Neuronal stem cell (in vitro differentiated cells): ENCODE results near the gene THAP8.

Experiments used
- DNase-seq: peaks from one replicate; pipeline ENCODE4 v3.0.0-alpha.2; 2013; ENCODE audit warnings: low spot score
- H2AFZ ChIP-seq: one replicate; pipeline ENCODE4 v1.6.1; 2013; ENCODE audit warnings: mild to moderate bottlenecking, low read length, inconsistent platforms
- H2AK5ac ChIP-seq: 2 replicates; pipeline ENCODE4 v1.6.1; 2013; ENCODE audit warnings: low read depth, mild to moderate bottlenecking, inconsistent platforms, low read length, moderate library complexity, mixed read lengths
- H2BK120ac ChIP-seq: 2 replicates; pipeline ENCODE4 v1.6.1; 2013; ENCODE audit warnings: low read depth, mild to moderate bottlenecking, inconsistent platforms, low read length, moderate library complexity, mixed read lengths
- H2BK12ac ChIP-seq: one replicate; pipeline ENCODE4 v1.6.1; 2013; ENCODE audit warnings: low read length, inconsistent platforms
- H2BK15ac ChIP-seq: 2 replicates; pipeline ENCODE4 v1.6.1; 2013; ENCODE audit warnings: mild to moderate bottlenecking, low read length, inconsistent platforms, mixed read lengths
- H2BK5ac ChIP-seq: one replicate; pipeline ENCODE4 v1.6.1; 2013; ENCODE audit warnings: inconsistent platforms, mild to moderate bottlenecking, low read length, moderate library complexity
- H3K14ac ChIP-seq: one replicate; pipeline ENCODE4 v1.6.1; 2013; ENCODE audit warnings: low read length, inconsistent platforms
- H3K18ac ChIP-seq: 2 replicates; pipeline ENCODE4 v1.6.1; 2013; ENCODE audit warnings: low read length, inconsistent platforms
- H3K23ac ChIP-seq: 2 replicates; pipeline ENCODE4 v1.6.1; 2013; ENCODE audit warnings: low read depth, mild to moderate bottlenecking, mixed read lengths, low read length, inconsistent platforms; ENCODE audit not compliant: poor library complexity
- H3K27ac ChIP-seq: replicated peaks from 3 replicates; pipeline ENCODE4 v1.5.1; 2013; ENCODE audit warnings: low read length, inconsistent platforms
- H3K27me3 ChIP-seq, 3 experiments: 2 replicates each; pipeline ENCODE4 v1.6.1; 2013; ENCODE audit warnings: low read length in 3 of 3, mild to moderate bottlenecking in 2 of 3, inconsistent platforms in 1 of 3, low read depth in 1 of 3, mixed read lengths in 1 of 3, moderate library complexity in 1 of 3; ENCODE audit not compliant: control insufficient read depth in 3 of 3, insufficient read depth in 3 of 3
- H3K36me3 ChIP-seq, 2 donors: replicated peaks in 1 of 2; 2 replicates each; pipeline ENCODE4 v1.6.1; 2013; ENCODE audit warnings: low read length in 2 of 2; ENCODE audit not compliant: control insufficient read depth in 2 of 2, insufficient read depth in 2 of 2
- H3K4ac ChIP-seq: 2 replicates; pipeline ENCODE4 v1.6.1; 2013; ENCODE audit warnings: inconsistent platforms, mild to moderate bottlenecking, low read length, moderate library complexity
- H3K4me1 ChIP-seq, 2 donors: 1 replicate in 1 of 2; 2 replicates in 1 of 2; pipeline ENCODE4 v1.6.1; 2013; ENCODE audit warnings: low read length in 2 of 2, low read depth in 1 of 2; ENCODE audit not compliant: control insufficient read depth in 2 of 2, insufficient read depth in 1 of 2
- H3K4me2 ChIP-seq: one replicate; pipeline ENCODE4 v1.6.1; 2013; ENCODE audit warnings: mild to moderate bottlenecking, low read length, inconsistent platforms; ENCODE audit not compliant: insufficient read depth, poor library complexity, severe bottlenecking
- H3K4me3 ChIP-seq, 2 donors: 2 replicates each; pipeline ENCODE4 v1.5.1; 2013; ENCODE audit warnings: low read length in 2 of 2, mild to moderate bottlenecking in 2 of 2, inconsistent platforms in 1 of 2, moderate library complexity in 1 of 2
- H3K79me1 ChIP-seq: one replicate; pipeline ENCODE4 v1.6.1; 2013; ENCODE audit warnings: low read depth, mild to moderate bottlenecking, inconsistent platforms, low read length, moderate library complexity
- H3K9ac ChIP-seq: one replicate; pipeline ENCODE4 v1.6.1; 2013; ENCODE audit warnings: mild to moderate bottlenecking, low read depth, low read length, inconsistent platforms; ENCODE audit not compliant: poor library complexity
- H3K9me3 ChIP-seq, 2 donors: replicated peaks in 1 of 2; 2 replicates each; pipeline versions ENCODE3 to v1.6.1; 2013; ENCODE audit warnings: low read length in 2 of 2, mild to moderate bottlenecking in 2 of 2, inconsistent platforms in 1 of 2, low read depth in 1 of 2, mixed read lengths in 1 of 2, moderate library complexity in 1 of 2; ENCODE audit not compliant: control insufficient read depth in 2 of 2, insufficient read depth in 1 of 2
- H4K8ac ChIP-seq: one replicate; pipeline ENCODE4 v1.6.1; 2013; ENCODE audit warnings: low read depth, mild to moderate bottlenecking, inconsistent platforms, low read length, moderate library complexity
- H4K91ac ChIP-seq: one replicate; pipeline ENCODE4 v1.6.1; 2013; ENCODE audit warnings: low read length, low read depth, mild to moderate bottlenecking, inconsistent platforms; ENCODE audit not compliant: poor library complexity
- WGBS, 2 donors: extraction: QIAGEN DNeasy Blood & Tissue Kit; methylation state at CpG; one replicate each; pipeline ENCODE4 v1.1.7; 2013; ENCODE audit warnings: missing lambda C conversion rate in 2 of 2, mixed read lengths in 1 of 2; ENCODE audit not compliant: insufficient read length in 2 of 2, insufficient replicate concordance in 1 of 2; ENCODE audit errors: extremely low coverage in 2 of 2; 5-methylcytosine and 5-hydroxymethylcytosine counted together

THAP8 gene

DNA sequence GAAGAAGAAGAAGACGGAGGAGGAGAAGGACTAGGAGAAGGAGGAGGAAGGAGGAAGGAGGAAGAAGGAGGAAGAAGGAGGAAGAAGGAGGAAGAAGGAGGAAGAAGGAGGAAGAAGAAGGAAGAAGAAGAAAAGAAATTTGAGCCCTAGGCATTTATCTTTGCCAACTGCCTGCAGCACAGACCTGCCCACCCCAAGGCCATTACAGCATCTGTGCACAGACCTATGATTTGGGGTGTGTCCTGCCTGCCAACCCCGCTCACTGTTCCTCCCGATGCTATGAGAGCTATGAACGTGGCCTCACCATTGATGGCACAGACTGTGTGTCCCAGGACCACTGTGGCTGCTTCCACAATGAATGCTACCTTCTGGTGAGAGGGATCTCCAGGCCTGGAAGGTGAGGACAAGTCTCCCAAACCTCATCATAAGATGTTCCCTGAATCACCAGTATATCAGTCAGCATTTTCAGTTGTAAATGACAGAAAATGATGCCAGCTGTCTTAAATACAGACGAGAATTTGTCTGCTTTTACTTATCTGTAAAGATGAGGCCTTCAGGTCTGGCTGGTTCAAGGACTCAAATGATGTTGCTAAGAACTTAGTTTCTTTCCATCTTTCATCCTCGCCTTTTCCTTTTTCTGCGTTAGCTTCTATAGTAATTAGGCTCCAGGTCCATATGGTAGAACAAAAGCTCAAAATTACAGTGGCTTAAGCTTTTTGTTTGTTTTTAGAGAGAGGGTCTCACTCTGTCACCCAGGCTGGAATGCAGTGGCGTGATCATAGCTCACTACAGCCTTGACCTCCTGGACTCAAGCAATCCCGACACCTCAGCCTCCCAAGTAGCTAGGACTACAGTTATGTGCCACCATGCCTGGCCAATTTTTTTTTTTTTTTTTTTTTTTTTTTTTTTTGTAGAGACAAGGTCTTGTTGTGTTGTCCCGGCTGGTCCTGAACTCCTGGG, 63.0 kb downstream of the THAP8 start:
- WGBS, 2 donors, result no CpG with 5 or more reads among the region's 10 CpGs
- H2BK5ac ChIP-seq, result no peak overlapping the region

DNA sequence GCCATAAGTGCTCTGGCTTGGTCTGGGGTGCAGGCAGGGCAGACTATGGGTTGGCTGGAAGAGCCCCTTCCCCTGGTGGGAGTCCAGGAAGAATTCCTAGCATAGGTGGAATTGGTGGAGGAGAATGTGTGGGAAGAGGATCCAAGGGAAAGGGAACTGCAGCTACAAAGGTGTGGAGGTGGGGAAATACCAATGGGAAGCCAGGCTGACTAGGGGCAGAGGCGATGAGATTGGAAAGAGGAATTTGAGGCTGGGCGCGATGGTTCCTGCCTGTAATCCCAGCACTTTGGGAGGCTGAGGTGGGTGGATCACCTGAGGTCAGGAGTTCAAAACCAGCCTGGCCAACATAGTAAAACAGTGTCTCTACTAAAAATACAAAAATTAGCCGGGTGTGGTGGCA, 63.9 kb downstream of the THAP8 start:
- H3K18ac ChIP-seq, result no peak overlapping the region
- peaks cover 0 to 2% of the 10 kb centered on the region in 2 donors for H3K9me3 ChIP-seq
- no peak overlapping the region for H3K23ac ChIP-seq
- no peak overlapping the region for H3K14ac ChIP-seq
- no peak overlapping the region for H3K9ac ChIP-seq
- H3K4me1 ChIP-seq, result peaks cover 7% of the 10 kb centered on the region in 2 donors
- H2BK5ac ChIP-seq, result no peak overlapping the region
- H3K4me2 ChIP-seq, result no peak overlapping the region
- H3K27me3 ChIP-seq, result peaks cover 0 to 47% (median 16%) of the 10 kb centered on the region in 3 experiments
- H3K27ac ChIP-seq, result no peak overlapping the region
- H2BK15ac ChIP-seq, result no peak overlapping the region
- no CpG with 5 or more reads among the region's 4 CpGs for WGBS, 2 donors
- H2BK12ac ChIP-seq, result no peak overlapping the region
- H4K8ac ChIP-seq, result no peak overlapping the region
- H2AFZ ChIP-seq, result no peak overlapping the region
- no peak overlapping the region for H3K4ac ChIP-seq
- no peak overlapping the region for H4K91ac ChIP-seq
- no peaks in the 10 kb centered on the region for H3K36me3 ChIP-seq
- H3K4me3 ChIP-seq, result no peak overlapping the region
- no peak overlapping the region for H2AK5ac ChIP-seq
- no peak overlapping the region for H2BK120ac ChIP-seq
- DNase-seq, result no peak
- no peaks in the 10 kb centered on the region for H3K79me1 ChIP-seq

More for the DNA sequence above, 63.0 kb downstream of the THAP8 start:
- no peak overlapping the region for H2BK12ac ChIP-seq
- H3K18ac ChIP-seq, result no peak overlapping the region
- peaks cover 11 to 12% of the 10 kb centered on the region in 2 donors for H3K4me1 ChIP-seq
- H2BK15ac ChIP-seq, result no peak overlapping the region
- no peak for DNase-seq
- no peak overlapping the region for H4K91ac ChIP-seq
- no peak overlapping the region for H2BK120ac ChIP-seq
- H2AFZ ChIP-seq, result no peak overlapping the region
- no peak overlapping the region for H3K4me2 ChIP-seq
- H2AK5ac ChIP-seq, result no peak overlapping the region
- peaks cover 2% of the 10 kb centered on the region for H3K79me1 ChIP-seq
- H4K8ac ChIP-seq, result no peak overlapping the region
- no peak overlapping the region for H3K9ac ChIP-seq
- H3K4me3 ChIP-seq, result no peak overlapping the region
- peaks cover 0 to 38% (median 8%) of the 10 kb centered on the region in 3 experiments for H3K27me3 ChIP-seq
- no peak overlapping the region for H3K27ac ChIP-seq
- no peak overlapping the region for H3K4ac ChIP-seq
- peaks cover 0 to 2% of the 10 kb centered on the region in 2 donors for H3K9me3 ChIP-seq
- H3K36me3 ChIP-seq, result no peaks in the 10 kb centered on the region
- no peak overlapping the region for H3K23ac ChIP-seq
- no peak overlapping the region for H3K14ac ChIP-seq

DNA sequence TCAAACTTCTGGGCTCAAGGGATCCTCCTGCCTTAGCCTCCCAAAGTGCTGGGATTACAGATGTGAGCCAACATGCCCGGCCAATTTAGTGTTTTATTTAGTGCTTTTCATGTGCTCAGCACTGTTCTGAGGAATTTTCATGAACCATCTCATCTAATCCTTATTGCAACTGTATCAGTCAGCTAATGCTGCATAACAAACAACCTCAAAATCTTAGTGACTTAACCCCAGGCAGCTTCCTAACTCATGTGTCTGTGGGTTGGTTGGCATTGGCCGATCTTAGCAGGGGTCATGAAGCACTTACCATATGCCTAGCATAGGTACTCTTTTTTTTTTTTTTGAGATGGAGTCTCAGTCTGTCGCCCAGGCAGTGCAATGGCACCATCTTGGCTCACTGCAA, 65.3 kb downstream of the THAP8 start:
- Histone ChIP-seq H2AK5ac (no peak overlapping the region), H3K4me3 (no peak overlapping the region), H2BK15ac (no peak overlapping the region), H3K4me2 (no peak overlapping the region), H3K79me1 (no peaks in the 10 kb centered on the region), H3K4ac (no peak overlapping the region), H3K14ac (no peak overlapping the region), H2AFZ (no peak overlapping the region), H2BK12ac (no peak overlapping the region), H2BK120ac (no peak overlapping the region), H4K91ac (no peak overlapping the region), H3K27ac (no peak overlapping the region), H3K36me3 (no peaks in the 10 kb centered on the region), H3K27me3 (peaks cover 0 to 51% (median 16%) of the 10 kb centered on the region in 3 experiments), H3K9ac (no peak overlapping the region), H3K23ac (no peak overlapping the region), H3K9me3 (peaks cover 0 to 2% of the 10 kb centered on the region in 2 donors), H3K18ac (no peak overlapping the region), H4K8ac (no peak overlapping the region), H2BK5ac (no peak overlapping the region), H3K4me1 (peaks cover 6 to 7% of the 10 kb centered on the region in 2 donors)
- WGBS, 2 donors, result no CpG with 5 or more reads among the region's 3 CpGs
- DNase-seq, result no peak

DNA sequence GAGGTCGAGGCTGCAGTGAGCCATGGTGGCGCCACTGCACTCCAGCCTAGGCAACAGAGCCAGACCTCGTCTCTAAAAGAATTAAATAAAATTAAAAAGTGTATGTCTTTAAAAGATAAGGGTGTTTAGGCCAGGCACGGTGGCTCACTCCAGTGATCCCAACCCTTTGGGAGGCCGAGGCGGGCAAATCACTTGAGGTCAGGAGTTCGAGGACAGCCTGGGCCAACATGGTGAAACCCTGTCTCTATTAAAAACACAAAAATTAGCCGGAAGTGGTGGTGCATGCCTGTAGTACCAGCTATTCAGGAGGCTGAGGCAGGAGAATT, 66.6 kb downstream of the THAP8 start:
- no peaks in the 10 kb centered on the region for H3K36me3 ChIP-seq
- WGBS, 2 donors, result no CpG with 5 or more reads among the region's 8 CpGs
- H2BK120ac ChIP-seq, result no peak overlapping the region
- no peak for DNase-seq
- H3K27me3 ChIP-seq, result peaks cover 0 to 56% (median 19%) of the 10 kb centered on the region in 3 experiments
- H3K4ac ChIP-seq, result no peak overlapping the region
- no peak overlapping the region for H3K27ac ChIP-seq
- no peak overlapping the region for H3K4me3 ChIP-seq
- H3K14ac ChIP-seq, result no peak overlapping the region
- no peak overlapping the region for H2AK5ac ChIP-seq
- H3K23ac ChIP-seq, result no peak overlapping the region
- peaks cover 0 to 8% of the 10 kb centered on the region in 2 donors for H3K4me1 ChIP-seq
- no peak overlapping the region for H2BK12ac ChIP-seq
- peak overlapping the region; percentile 90 for H2AFZ ChIP-seq
- no peaks in the 10 kb centered on the region for H3K79me1 ChIP-seq
- no peak overlapping the region for H4K91ac ChIP-seq
- peak overlapping the region; percentile 78 for H3K4me2 ChIP-seq
- H2BK5ac ChIP-seq, result no peak overlapping the region
- peaks cover 0 to 2% of the 10 kb centered on the region in 2 donors for H3K9me3 ChIP-seq
- H2BK15ac ChIP-seq, result no peak overlapping the region
- no peak overlapping the region for H3K18ac ChIP-seq
- no peak overlapping the region for H3K9ac ChIP-seq
- no peak overlapping the region for H4K8ac ChIP-seq
